CD8-positive, alpha-beta memory T cell (primary cell): ENCODE results near the gene ANKRD40CL. TPM values are rescaled to one million over a fixed set of nuclear protein-coding genes. Genes with fewer than 3 reads are reported as not detected.
A peak's percentile ranks its signal among the peaks of the same experiment; 100 is the strongest.

Experiments used
- CTCF ChIA-PET: fragments of 350-600 bp; sonication (Branson Sonifier 250); formaldehyde crosslinking; loops from one replicate; lab custom pipeline; 2021; ENCODE audit warnings: antibody characterized with exemption; lab: Charles Lee
- POLR2A ChIA-PET: fragments of 350-600 bp; sonication (Branson Sonifier 250); formaldehyde crosslinking; loops from one replicate; lab custom pipeline; 2021; ENCODE audit warnings: antibody characterized with exemption; lab: Charles Lee
- DNase-seq, 5 donors: peaks; one replicate each; pipeline versions ENCODE4 v3.0.0 to v3.0.0-alpha.2; 2020 to 2022; ENCODE audit warnings: mixed read lengths in 1 of 5
- H3K27ac ChIP-seq: one replicate; pipeline ENCODE4 v1.7.0; 2013; ENCODE audit warnings: low read depth, mild to moderate bottlenecking, low read length, moderate library complexity
- H3K27me3 ChIP-seq: 2 replicates; pipeline ENCODE4 v1.7.0; 2013; ENCODE audit warnings: low read length, mild to moderate bottlenecking; ENCODE audit not compliant: insufficient read depth, poor library complexity, severe bottlenecking
- H3K36me3 ChIP-seq: 2 replicates; pipeline ENCODE4 v1.7.0; 2013; ENCODE audit warnings: mild to moderate bottlenecking, low read length, moderate library complexity; ENCODE audit not compliant: insufficient read depth
- H3K4me1 ChIP-seq: 2 replicates; pipeline ENCODE4 v1.7.0; 2013; ENCODE audit warnings: mild to moderate bottlenecking, low read length, moderate library complexity; ENCODE audit not compliant: insufficient read depth
- H3K4me3 ChIP-seq: 2 replicates; pipeline ENCODE4 v1.7.0; 2013; ENCODE audit warnings: mild to moderate bottlenecking, low read length
- H3K9me3 ChIP-seq: 2 replicates; pipeline ENCODE4 v1.7.0; 2013; ENCODE audit warnings: mild to moderate bottlenecking, low read length
- H3K27ac Mint-ChIP-seq, 8 donors: one replicate each; pipeline ENCODE4 v1.8.0; 2020 to 2021; ENCODE audit warnings: mixed read lengths in 8 of 8, mild to moderate bottlenecking in 6 of 8, inconsistent platforms in 3 of 8, moderate library complexity in 3 of 8
- H3K27me3 Mint-ChIP-seq, 2 donors: one replicate each; pipeline ENCODE4 v1.8.0; 2020 to 2021; ENCODE audit warnings: mixed read lengths in 2 of 2, mild to moderate bottlenecking in 1 of 2, moderate library complexity in 1 of 2
- H3K36me3 Mint-ChIP-seq, 3 donors: one replicate each; pipeline ENCODE4 v1.8.0; 2020 to 2021; ENCODE audit warnings: mixed read lengths in 3 of 3, inconsistent platforms in 1 of 3, mild to moderate bottlenecking in 1 of 3
- H3K4me1 Mint-ChIP-seq, 3 donors: one replicate each; pipeline ENCODE4 v1.8.0; 2020 to 2021; ENCODE audit warnings: mixed read lengths in 3 of 3, inconsistent platforms in 1 of 3, mild to moderate bottlenecking in 1 of 3
- H3K4me3 Mint-ChIP-seq, 7 donors: one replicate each; pipeline ENCODE4 v1.8.0; 2020 to 2021; ENCODE audit warnings: mixed read lengths in 7 of 7, mild to moderate bottlenecking in 6 of 7, moderate library complexity in 4 of 7, inconsistent platforms in 2 of 7
- H3K9me3 Mint-ChIP-seq, 5 donors: one replicate each; pipeline ENCODE4 v1.8.0; 2020 to 2022; ENCODE audit warnings: mixed read lengths in 5 of 5, mild to moderate bottlenecking in 3 of 5, moderate library complexity in 2 of 5, inconsistent platforms in 1 of 5
- polyA plus RNA-seq: library from polyadenylated mRNA; unstranded; fragments of 300-500 nt; fragmentation: Illumina TruSeq; gene quantifications from one replicate; pipeline ENCODE4 v1.2.3, GENCODE V29; 2021
- total RNA-seq, 2 experiments: library from RNA; stranded (reverse); gene quantifications; one replicate each; pipeline ENCODE4 v1.2.3, GENCODE V29; 2021

Gene ANKRD40CL
- total and polyA plus RNA-seq, 3 experiments from 2014 or later = not detected

DNA sequence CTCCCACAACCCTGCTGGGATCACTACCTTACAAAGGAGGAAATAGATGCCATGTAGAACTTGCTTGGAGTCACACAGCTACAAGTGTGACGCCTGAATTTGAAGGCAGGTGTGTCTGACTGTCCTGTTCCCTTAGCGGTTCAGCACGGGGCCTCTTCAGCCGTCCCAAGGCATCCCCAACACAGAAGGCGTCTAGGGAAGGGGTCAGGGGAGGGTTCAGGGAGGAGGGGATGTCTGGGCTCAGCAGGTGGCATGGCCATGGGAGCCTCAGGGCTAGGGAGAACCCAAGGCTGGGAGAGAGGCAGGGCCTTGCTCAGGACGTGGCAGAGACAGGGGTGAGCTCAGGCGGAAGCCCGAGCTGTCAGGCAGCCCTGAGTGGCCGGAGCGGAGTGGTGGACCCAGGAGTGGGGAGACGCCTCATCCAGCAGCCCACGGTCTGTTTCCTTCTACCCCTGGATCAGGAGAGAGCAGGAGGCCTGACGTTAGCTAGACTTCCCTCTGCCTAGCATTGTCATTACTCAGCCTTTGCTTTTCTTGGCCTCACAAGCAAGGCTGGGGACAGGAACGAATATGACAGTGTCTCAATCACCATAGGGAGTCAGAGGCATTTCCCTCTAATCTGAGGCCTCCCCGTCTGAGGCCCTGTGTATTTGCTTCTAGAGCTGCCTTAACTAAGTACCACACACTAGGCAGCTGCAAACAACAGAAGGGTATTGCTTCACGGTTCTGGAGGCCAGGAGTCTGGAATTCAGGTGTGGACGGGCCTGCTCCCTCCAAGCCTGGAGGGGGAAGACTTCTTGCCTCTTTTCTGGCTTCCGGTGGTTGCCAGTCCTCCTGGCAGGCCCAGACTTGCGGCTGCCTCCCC, 31.3 kb upstream of the ANKRD40CL start:
- Mint-ChIP-seq H3K27ac (peak overlapping the region in 1 of 8 donors; percentile 29), H3K36me3 (no peaks in the 10 kb centered on the region), H3K27me3 (peaks cover 0 to 2% of the 10 kb centered on the region in 2 donors), H3K4me1 (no peaks in the 10 kb centered on the region), H3K4me3 (no peak overlapping the region), H3K9me3 (no peaks in the 10 kb centered on the region)
- no peaks in the 10 kb centered on the region for H3K4me1 ChIP-seq
- no peak overlapping the region for H3K27ac ChIP-seq
- no peaks in the 10 kb centered on the region for H3K27me3 ChIP-seq
- no peaks in the 10 kb centered on the region for H3K36me3 ChIP-seq
- no peaks in the 10 kb centered on the region for H3K9me3 ChIP-seq
- CTCF ChIA-PET = interaction anchor here (0.7 to 1.2 kb wide), 3 partner anchors 14 to 19 kb away, joined by 3 to 4 read pairs (median 4); no protein-coding TSS in a partner anchor
- H3K4me3 ChIP-seq = no peak overlapping the region
- POLR2A ChIA-PET = no interaction called here
- DNase-seq = no peak

DNA sequence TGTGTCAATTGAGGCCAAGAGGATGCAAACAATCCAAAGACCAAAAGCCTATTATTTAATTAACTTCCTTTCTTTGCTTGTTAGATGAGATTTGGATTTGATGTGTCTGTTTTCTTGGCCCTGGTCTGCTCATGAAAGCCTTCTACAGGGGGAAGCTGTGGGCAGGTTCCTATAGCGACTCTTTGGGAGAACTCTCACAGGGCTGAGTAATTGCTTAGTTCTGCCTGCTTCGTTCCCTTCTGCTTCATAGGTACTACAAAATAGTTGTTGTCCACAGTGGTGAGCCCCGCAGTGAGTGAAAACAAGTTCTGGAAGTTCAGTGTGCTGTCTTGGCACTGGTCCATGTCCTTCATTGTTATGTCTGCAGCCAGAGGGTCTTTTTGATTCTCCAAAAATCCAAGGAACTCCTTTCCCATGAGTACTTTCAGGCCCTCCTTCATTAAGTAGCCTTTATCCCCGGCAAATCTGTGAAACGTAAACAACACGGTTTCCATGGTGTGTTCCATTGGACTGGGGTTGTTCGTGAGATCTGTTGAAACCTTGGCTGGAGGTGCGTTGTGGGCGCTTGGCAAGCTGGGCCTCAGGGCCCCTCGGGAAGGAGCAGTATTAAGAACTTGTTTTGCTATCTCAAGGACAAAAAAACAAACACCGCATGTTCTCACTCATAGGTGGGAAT, 30.0 kb upstream of the ANKRD40CL start:
- Histone ChIP-seq H3K9me3 (no peaks in the 10 kb centered on the region), H3K4me3 (no peak overlapping the region), H3K36me3 (no peaks in the 10 kb centered on the region), H3K27ac (no peak overlapping the region), H3K4me1 (no peaks in the 10 kb centered on the region), H3K27me3 (no peaks in the 10 kb centered on the region)
- Mint-ChIP-seq H3K4me3 (no peak overlapping the region), H3K27ac (no peak overlapping the region), H3K36me3 (no peaks in the 10 kb centered on the region), H3K9me3 (no peaks in the 10 kb centered on the region), H3K27me3 (peaks cover 0 to 2% of the 10 kb centered on the region in 2 donors), H3K4me1 (no peaks in the 10 kb centered on the region)
- DNase-seq = no peak
- CTCF ChIA-PET = no interaction called here
- POLR2A ChIA-PET = no interaction called here

DNA sequence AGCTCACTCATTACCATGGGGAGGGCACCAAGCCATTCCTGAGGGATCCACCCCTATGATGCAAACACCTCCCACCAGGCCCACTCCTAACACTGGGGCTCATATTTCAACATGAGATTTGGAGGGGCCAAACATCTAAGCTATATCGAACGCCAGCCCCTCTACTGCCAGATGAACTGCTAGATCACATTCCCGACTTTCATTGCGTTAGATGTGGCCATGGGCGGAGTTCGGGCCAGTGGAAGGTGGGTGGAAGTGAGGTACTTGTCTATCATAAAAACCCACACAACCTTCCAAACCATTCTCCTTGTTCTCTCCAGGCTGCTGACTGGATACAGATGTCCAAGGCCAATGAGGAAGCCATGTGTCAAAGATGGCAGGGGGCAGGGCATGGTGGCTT, 27.0 kb upstream of the ANKRD40CL start:
- Histone ChIP-seq H3K4me3 (no peak overlapping the region), H3K9me3 (no peaks in the 10 kb centered on the region), H3K27ac (no peak overlapping the region), H3K36me3 (no peaks in the 10 kb centered on the region), H3K4me1 (no peaks in the 10 kb centered on the region), H3K27me3 (no peaks in the 10 kb centered on the region)
- ChIA-PET CTCF (interaction anchor here (4.8 kb wide), 1 partner anchor 12 kb away, joined by 13 read pairs; no protein-coding TSS in a partner anchor), POLR2A (no interaction called here)
- Mint-ChIP-seq H3K4me1 (no peaks in the 10 kb centered on the region), H3K27ac (no peak overlapping the region), H3K27me3 (peaks cover 0 to 2% of the 10 kb centered on the region in 2 donors), H3K9me3 (no peaks in the 10 kb centered on the region), H3K4me3 (no peak overlapping the region), H3K36me3 (no peaks in the 10 kb centered on the region)
- DNase-seq = no peak

DNA sequence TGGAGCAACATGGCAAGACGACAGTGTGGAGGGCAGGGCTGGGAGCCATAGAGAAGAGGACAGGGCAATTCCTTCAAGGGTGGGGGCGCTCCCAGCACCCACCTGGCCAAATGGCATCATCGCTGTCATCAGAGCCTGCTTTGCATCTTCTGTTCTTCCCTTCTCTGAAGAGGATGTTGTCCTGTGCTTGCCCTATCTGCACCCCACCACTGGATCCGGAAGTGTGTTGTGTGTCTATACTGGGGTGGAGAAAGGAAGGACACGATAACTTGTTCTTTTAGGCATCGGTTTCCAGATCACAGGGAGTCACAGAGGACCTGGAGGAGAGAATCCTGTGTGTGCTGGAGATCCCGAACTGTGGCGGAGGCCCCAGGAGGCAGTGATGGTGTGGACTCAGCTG, 25.7 kb upstream of the ANKRD40CL start:
- peaks cover 0 to 2% of the 10 kb centered on the region in 2 donors for H3K27me3 Mint-ChIP-seq
- H3K4me3 Mint-ChIP-seq = no peak overlapping the region
- no peaks in the 10 kb centered on the region for H3K27me3 ChIP-seq
- H3K4me1 Mint-ChIP-seq = peaks cover 0 to under 1% (median 0%) of the 10 kb centered on the region in 3 donors
- H3K9me3 Mint-ChIP-seq = no peaks in the 10 kb centered on the region
- H3K4me1 ChIP-seq = no peaks in the 10 kb centered on the region
- no peak overlapping the region for H3K27ac Mint-ChIP-seq
- H3K9me3 ChIP-seq = no peaks in the 10 kb centered on the region
- no peak for DNase-seq
- H3K36me3 Mint-ChIP-seq = no peaks in the 10 kb centered on the region
- no peak overlapping the region for H3K27ac ChIP-seq
- H3K36me3 ChIP-seq = no peaks in the 10 kb centered on the region
- CTCF ChIA-PET = interaction anchor here (4.8 kb wide), 1 partner anchor 10 kb away, joined by 13 read pairs; no protein-coding TSS in a partner anchor
- no peak overlapping the region for H3K4me3 ChIP-seq
- POLR2A ChIA-PET = no interaction called here

DNA sequence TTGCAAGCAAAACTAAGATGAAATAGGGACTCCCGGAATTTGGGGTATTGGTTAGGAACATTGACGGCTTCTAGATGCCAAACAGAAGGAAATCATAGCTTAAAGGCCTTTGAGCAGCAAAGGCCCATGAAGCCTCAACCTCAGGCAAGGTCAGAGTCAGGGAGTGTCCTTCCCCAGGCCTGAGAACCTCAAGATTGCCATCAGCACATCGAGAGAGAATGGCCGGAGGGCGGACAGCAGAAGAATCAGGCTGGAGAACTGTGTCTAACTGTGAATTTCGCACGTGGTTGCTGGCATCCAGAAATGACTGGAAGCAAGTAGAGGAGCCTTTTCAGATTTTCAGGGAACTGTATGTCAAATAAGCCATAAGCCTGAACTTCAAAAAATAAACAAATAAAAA, 24.8 kb upstream of the ANKRD40CL start:
- ChIA-PET CTCF (interaction anchor here (4.8 kb wide), 1 partner anchor 9 kb away, joined by 13 read pairs; no protein-coding TSS in a partner anchor), POLR2A (no interaction called here)
- Histone ChIP-seq H3K4me1 (no peaks in the 10 kb centered on the region), H3K27ac (no peak overlapping the region), H3K9me3 (no peaks in the 10 kb centered on the region), H3K36me3 (no peaks in the 10 kb centered on the region), H3K4me3 (no peak overlapping the region), H3K27me3 (no peaks in the 10 kb centered on the region)
- no peak for DNase-seq
- Mint-ChIP-seq H3K4me1 (peaks cover 0 to 2% (median 0%) of the 10 kb centered on the region in 3 donors), H3K27ac (no peak overlapping the region), H3K9me3 (no peaks in the 10 kb centered on the region), H3K36me3 (no peaks in the 10 kb centered on the region), H3K27me3 (peaks cover 0 to 6% of the 10 kb centered on the region in 2 donors), H3K4me3 (no peak overlapping the region)

DNA sequence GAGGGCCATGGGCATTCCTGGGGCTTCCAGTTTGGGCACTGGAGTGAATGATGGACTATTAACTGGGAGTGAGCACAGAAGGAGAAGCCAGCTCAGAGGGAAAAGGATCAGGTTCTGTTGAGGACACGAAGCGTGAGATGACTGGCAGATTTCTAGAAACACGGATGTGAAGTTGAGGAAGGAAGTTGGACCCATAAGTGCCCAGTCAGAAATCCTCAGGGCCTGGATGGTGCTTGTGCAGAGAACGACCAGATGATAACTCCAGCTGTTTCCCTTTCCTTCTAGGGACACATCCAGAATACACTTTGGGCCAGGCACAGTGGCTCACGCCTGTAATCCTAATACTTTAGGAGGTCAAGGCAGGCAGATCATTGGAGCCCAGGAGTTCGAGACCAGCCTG, 23.3 kb upstream of the ANKRD40CL start:
- ChIA-PET POLR2A (no interaction called here), CTCF (no interaction called here)
- Mint-ChIP-seq H3K27ac (peak overlapping the region in 1 of 8 donors; percentile 52), H3K36me3 (no peaks in the 10 kb centered on the region), H3K27me3 (peaks cover 4 to 6% of the 10 kb centered on the region in 2 donors), H3K9me3 (no peaks in the 10 kb centered on the region), H3K4me3 (no peak overlapping the region), H3K4me1 (peaks cover 0 to 2% (median 0%) of the 10 kb centered on the region in 3 donors)
- Histone ChIP-seq H3K27ac (no peak overlapping the region), H3K4me3 (no peak overlapping the region), H3K27me3 (no peaks in the 10 kb centered on the region), H3K9me3 (no peaks in the 10 kb centered on the region), H3K4me1 (no peaks in the 10 kb centered on the region), H3K36me3 (no peaks in the 10 kb centered on the region)
- no peak for DNase-seq

DNA sequence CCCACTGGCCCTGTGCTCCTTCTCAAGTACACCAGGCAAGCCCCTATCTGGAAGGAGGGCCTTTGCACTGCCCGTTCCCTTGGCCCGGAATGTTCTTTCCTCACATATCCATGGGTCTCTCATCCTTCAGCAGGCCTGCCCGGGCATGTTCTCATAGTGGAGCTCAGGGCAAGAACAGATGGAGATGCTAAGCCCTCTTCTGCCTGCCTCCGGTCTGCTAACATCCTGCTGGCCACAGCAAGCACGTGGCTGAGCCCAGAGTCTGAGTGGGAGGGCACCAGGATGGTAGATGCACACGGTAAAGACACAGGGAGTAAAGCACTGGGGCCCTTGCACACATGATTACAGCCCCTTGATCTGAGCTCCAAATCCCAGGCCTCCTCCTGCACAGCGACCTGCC, 19.8 kb upstream of the ANKRD40CL start:
- H3K4me3 Mint-ChIP-seq = no peak overlapping the region
- H3K9me3 Mint-ChIP-seq = no peaks in the 10 kb centered on the region
- DNase-seq = no peak
- POLR2A ChIA-PET = no interaction called here
- Histone ChIP-seq H3K4me1 (no peaks in the 10 kb centered on the region), H3K9me3 (no peaks in the 10 kb centered on the region), H3K36me3 (no peaks in the 10 kb centered on the region), H3K27ac (no peak overlapping the region), H3K27me3 (no peaks in the 10 kb centered on the region), H3K4me3 (no peak overlapping the region)
- CTCF ChIA-PET = interaction anchor here (0.9 to 1.1 kb wide), 3 partner anchors 30 to 65 kb away, joined by 3 read pairs; no protein-coding TSS in a partner anchor
- H3K4me1 Mint-ChIP-seq = peaks cover 9 to 11% (median 10%) of the 10 kb centered on the region in 3 donors
- peaks cover 4 to 11% of the 10 kb centered on the region in 2 donors for H3K27me3 Mint-ChIP-seq
- H3K27ac Mint-ChIP-seq = no peak overlapping the region
- no peaks in the 10 kb centered on the region for H3K36me3 Mint-ChIP-seq
